CD4-positive, alpha-beta T cell (primary cell): ENCODE results near the gene MECP2. TPM values are rescaled to one million over a fixed set of nuclear protein-coding genes. Genes with fewer than 3 reads are reported as not detected.

Experiments
- ATAC-seq: fragments of 200-7000 bp; cut with Tn5 transposase; one replicate; pipeline ENCODE4 v1.10.0; 2022; ENCODE audit warnings: mild to moderate bottlenecking; ENCODE audit not compliant: poor library complexity
- CTCF ChIA-PET: fragments of 350-600 bp; sonication (Branson Sonifier 250); formaldehyde crosslinking; loops from one replicate; lab custom pipeline; 2021; ENCODE audit warnings: antibody characterized with exemption, inconsistent platforms; lab: Charles Lee
- POLR2A ChIA-PET: fragments of 350-600 bp; sonication (Branson Sonifier 250); formaldehyde crosslinking; loops from one replicate; lab custom pipeline; 2021; ENCODE audit warnings: antibody characterized with exemption, inconsistent platforms; lab: Charles Lee
- DNase-seq, 14 experiments: peaks; one replicate each; pipeline ENCODE4 v3.0.0-alpha.2; 2013 to 2020; ENCODE audit warnings: mixed read lengths in 2 of 14
- H3K27ac ChIP-seq, 2 donors: one replicate each; pipeline versions ENCODE4 v1.5.1 to v1.7.0; 2013; ENCODE audit warnings: low read length in 2 of 2, low read depth in 1 of 2, mild to moderate bottlenecking in 1 of 2
- H3K27me3 ChIP-seq, 2 experiments: 1 replicate in 1 of 2; 2 replicates in 1 of 2; pipeline versions ENCODE4 v1.6.1 to v1.7.0; 2013; ENCODE audit warnings: low read length in 2 of 2, control low read depth in 1 of 2, mild to moderate bottlenecking in 1 of 2, moderate library complexity in 1 of 2; ENCODE audit not compliant: insufficient read depth in 2 of 2, control insufficient read depth in 1 of 2
- H3K36me3 ChIP-seq: one replicate; pipeline ENCODE4 v1.6.1; 2013; ENCODE audit warnings: low read length, control low read depth; ENCODE audit not compliant: insufficient read depth
- H3K4me1 ChIP-seq: one replicate; pipeline ENCODE4 v1.6.1; 2013; ENCODE audit warnings: low read length, control low read depth; ENCODE audit not compliant: insufficient read depth
- H3K4me3 ChIP-seq: one replicate; pipeline ENCODE4 v1.5.1; 2013; ENCODE audit warnings: mild to moderate bottlenecking, low read length, moderate library complexity
- H3K9me3 ChIP-seq, 2 experiments: 1 replicate in 1 of 2; 2 replicates in 1 of 2; pipeline versions ENCODE4 v1.6.1 to v1.7.0; 2013; ENCODE audit warnings: low read length in 2 of 2, mild to moderate bottlenecking in 2 of 2, control low read depth in 1 of 2, moderate library complexity in 1 of 2; ENCODE audit not compliant: control insufficient read depth in 1 of 2, insufficient read depth in 1 of 2
- H3K27ac Mint-ChIP-seq: one replicate; pipeline ENCODE4 v1.8.0; 2020; ENCODE audit warnings: mixed read lengths
- H3K27me3 Mint-ChIP-seq: one replicate; pipeline ENCODE4 v1.8.0; 2021; ENCODE audit warnings: mixed read lengths
- H3K36me3 Mint-ChIP-seq: one replicate; pipeline ENCODE4 v1.8.0; 2021; ENCODE audit warnings: low read depth, mixed read lengths
- H3K4me1 Mint-ChIP-seq: one replicate; pipeline ENCODE4 v1.8.0; 2021; ENCODE audit warnings: low read depth, mixed read lengths
- H3K4me3 Mint-ChIP-seq: one replicate; pipeline ENCODE4 v1.8.0; 2020; ENCODE audit warnings: mild to moderate bottlenecking, mixed read lengths
- H3K9me3 Mint-ChIP-seq: one replicate; pipeline ENCODE4 v1.8.0; 2020; ENCODE audit warnings: mixed read lengths
- intact Hi-C, 2 experiments: fragments of 100-400 bp; cut with DNase I in 1 of 2; cut with micrococcal nuclease in 1 of 2; formaldehyde crosslinking; loops; one replicate each; pipeline versions ENCODE4 v1.15.1 to v1.9.0; 2023 to 2025; cut with DNase I, micrococcal nuclease
- total RNA-seq, 174 experiments: library from RNA in 2 of 174; stranded (reverse) in 2 of 174; gene quantifications; one replicate each; pipeline ENCODE4 v1.2.3 and lab custom pipeline; 2021 to 2026
- TF ChIP-seq, protein P1 (sequence below): fragments of 200-600 bp; IDR thresholded peaks from one replicate; pipeline ENCODE4 v1.8.0; 2022; ENCODE audit warnings: antibody characterized with exemption, mild to moderate bottlenecking

MECP2 gene
- total RNA-seq, 2 experiments from 2014 or later = 120 to 133 TPM

DNA sequence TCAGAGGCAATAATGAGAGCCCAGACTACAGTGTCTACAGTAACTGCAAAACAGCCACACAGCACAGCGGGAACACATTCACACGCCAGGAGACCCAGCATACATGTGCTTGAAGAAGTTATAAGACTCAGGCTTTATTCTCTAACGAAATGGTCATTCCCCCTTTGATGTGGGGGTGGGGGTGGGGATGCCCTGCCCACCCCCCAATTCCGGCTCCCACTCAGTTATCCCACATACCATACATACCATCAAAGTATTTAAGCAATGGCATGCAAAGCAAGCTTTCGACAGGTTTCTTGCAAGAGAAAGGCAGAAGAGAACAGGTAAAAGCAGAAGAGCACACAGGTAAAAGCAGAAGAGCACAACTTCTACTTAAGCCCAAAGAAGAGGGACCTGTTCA lies 3.6 kb downstream of the MECP2 start:
- intact Hi-C loops = no loop called here
- Histone ChIP-seq H3K9me3 (no peaks in the 10 kb centered on the region), H3K36me3 (peaks cover 17% of the 10 kb centered on the region), H3K4me1 (peaks cover 53% of the 10 kb centered on the region), H3K4me3 (peak overlapping the region; percentile 90), H3K27ac (no peak overlapping the region), H3K27me3 (no peaks in the 10 kb centered on the region)
- no peaks in the 10 kb centered on the region for H3K27me3 Mint-ChIP-seq
- DNase-seq (no peak), ATAC-seq (no peak)
- CTCF ChIA-PET = interaction anchor here (1.6 kb wide), 1 partner anchor 80 kb away, joined by 6 read pairs; no protein-coding TSS in a partner anchor
- POLR2A ChIA-PET = interaction anchor here (2.2 kb wide), 1 partner anchor 42 kb away, joined by 10 read pairs; no protein-coding TSS in a partner anchor
- peak overlapping the region; percentile 97 for H3K27ac Mint-ChIP-seq
- TF ChIP-seq, protein P1, sequence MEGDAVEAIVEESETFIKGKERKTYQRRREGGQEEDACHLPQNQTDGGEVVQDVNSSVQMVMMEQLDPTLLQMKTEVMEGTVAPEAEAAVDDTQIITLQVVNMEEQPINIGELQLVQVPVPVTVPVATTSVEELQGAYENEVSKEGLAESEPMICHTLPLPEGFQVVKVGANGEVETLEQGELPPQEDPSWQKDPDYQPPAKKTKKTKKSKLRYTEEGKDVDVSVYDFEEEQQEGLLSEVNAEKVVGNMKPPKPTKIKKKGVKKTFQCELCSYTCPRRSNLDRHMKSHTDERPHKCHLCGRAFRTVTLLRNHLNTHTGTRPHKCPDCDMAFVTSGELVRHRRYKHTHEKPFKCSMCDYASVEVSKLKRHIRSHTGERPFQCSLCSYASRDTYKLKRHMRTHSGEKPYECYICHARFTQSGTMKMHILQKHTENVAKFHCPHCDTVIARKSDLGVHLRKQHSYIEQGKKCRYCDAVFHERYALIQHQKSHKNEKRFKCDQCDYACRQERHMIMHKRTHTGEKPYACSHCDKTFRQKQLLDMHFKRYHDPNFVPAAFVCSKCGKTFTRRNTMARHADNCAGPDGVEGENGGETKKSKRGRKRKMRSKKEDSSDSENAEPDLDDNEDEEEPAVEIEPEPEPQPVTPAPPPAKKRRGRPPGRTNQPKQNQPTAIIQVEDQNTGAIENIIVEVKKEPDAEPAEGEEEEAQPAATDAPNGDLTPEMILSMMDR = no peak
- no peaks in the 10 kb centered on the region for H3K9me3 Mint-ChIP-seq
- H3K4me1 Mint-ChIP-seq = peaks cover 68% of the 10 kb centered on the region
- H3K36me3 Mint-ChIP-seq = peaks cover 42% of the 10 kb centered on the region
- H3K4me3 Mint-ChIP-seq = peak overlapping the region; percentile 97

DNA sequence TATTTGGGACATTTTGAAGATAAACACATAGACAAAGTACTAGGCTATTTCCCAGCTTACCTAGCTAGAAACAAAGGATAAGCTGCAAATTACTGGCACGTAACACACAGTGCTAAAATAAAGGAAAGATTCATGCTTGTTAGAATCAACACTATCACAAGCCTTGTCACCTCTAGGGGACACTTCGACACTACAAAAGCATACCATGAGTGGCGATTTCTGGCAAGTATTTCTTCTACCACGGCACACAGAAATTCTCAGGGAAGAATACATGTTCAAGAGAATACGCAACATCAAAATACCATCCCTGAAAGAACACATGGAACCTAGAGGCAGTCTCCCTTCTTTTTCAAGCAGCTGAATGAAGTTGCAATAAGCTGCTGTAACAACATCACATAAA lies 5.1 kb downstream of the MECP2 start:
- Mint-ChIP-seq H3K4me3 (peak overlapping the region; percentile 81), H3K36me3 (peaks cover 49% of the 10 kb centered on the region), H3K27me3 (no peaks in the 10 kb centered on the region), H3K27ac (peak overlapping the region; percentile 80), H3K4me1 (peaks cover 62% of the 10 kb centered on the region), H3K9me3 (no peaks in the 10 kb centered on the region)
- Histone ChIP-seq H3K4me3 (no peak overlapping the region), H3K9me3 (no peaks in the 10 kb centered on the region), H3K27me3 (no peaks in the 10 kb centered on the region), H3K4me1 (peaks cover 43% of the 10 kb centered on the region), H3K27ac (no peak overlapping the region), H3K36me3 (peaks cover 21% of the 10 kb centered on the region)
- POLR2A ChIA-PET = interaction anchor here (0.6 to 1.3 kb wide), 5 partner anchors 9 to 145 kb away, joined by 3 to 5 read pairs (median 3); no protein-coding TSS in a partner anchor
- CTCF ChIA-PET = interaction anchor here (1.1 to 1.6 kb wide), 4 partner anchors 10 to 79 kb away, joined by 4 to 7 read pairs (median 5); partner anchors contain the start of gene IRAK1
- intact Hi-C loops = no loop called here
- TF ChIP-seq, protein P1 = no peak
- no peak for ATAC-seq
- DNase-seq = peak in 2 of 14 experiments; percentile 29 to 34

DNA sequence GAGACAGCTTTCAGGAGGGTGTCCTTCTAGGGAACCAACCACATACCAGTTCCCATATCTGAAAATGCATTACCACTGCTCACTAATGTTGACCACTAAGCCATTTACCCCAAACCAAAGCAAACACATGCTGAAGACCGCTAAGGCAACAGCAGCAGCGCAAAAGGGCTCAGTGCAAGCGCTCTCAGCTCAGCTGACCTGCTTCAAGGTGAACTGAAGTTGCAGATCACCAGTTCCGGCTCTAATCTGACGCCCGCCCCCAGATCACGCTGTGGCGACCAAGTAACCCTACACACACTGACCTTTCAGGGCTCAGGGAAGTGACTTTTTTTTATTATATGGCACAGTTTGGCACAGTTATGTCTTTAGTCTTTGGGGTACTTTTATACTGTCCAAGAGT lies 5.8 kb downstream of the MECP2 start:
- Mint-ChIP-seq H3K4me1 (peaks cover 62% of the 10 kb centered on the region), H3K9me3 (no peaks in the 10 kb centered on the region), H3K4me3 (no peak overlapping the region), H3K36me3 (peaks cover 50% of the 10 kb centered on the region), H3K27me3 (no peaks in the 10 kb centered on the region), H3K27ac (no peak overlapping the region)
- H3K4me3 ChIP-seq = no peak overlapping the region
- ATAC-seq (no peak), DNase-seq (peak in 2 of 14 experiments; percentile 25 to 35)
- ChIA-PET POLR2A (interaction anchor here (0.6 to 1.3 kb wide), 3 partner anchors 32 to 145 kb away, joined by 3 to 5 read pairs (median 4); no protein-coding TSS in a partner anchor), CTCF (interaction anchor here (1.2 to 1.6 kb wide), 3 partner anchors 10 to 78 kb away, joined by 5 to 7 read pairs (median 5); partner anchors contain the start of gene IRAK1)
- TF ChIP-seq, protein P1 = no peak
- H3K9me3 ChIP-seq = no peaks in the 10 kb centered on the region
- H3K36me3 ChIP-seq = peaks cover 21% of the 10 kb centered on the region
- peaks cover 43% of the 10 kb centered on the region for H3K4me1 ChIP-seq
- H3K27me3 ChIP-seq = no peaks in the 10 kb centered on the region
- intact Hi-C loops = no loop called here
- H3K27ac ChIP-seq = no peak overlapping the region
